GM12865 (cell line): ENCODE results near the gene CST4.

Source experiments
- DNase-seq: peaks from one replicate; pipeline ENCODE4 v3.0.0; 2010; ENCODE audit warnings: low read depth
- H3K4me3 ChIP-seq: 2 replicates; pipeline ENCODE4 v1.5.1; 2011; ENCODE audit warnings: mild to moderate bottlenecking, low read depth, low read length, control low read depth
- TF ChIP-seq, protein P1 (sequence below): IDR thresholded peaks from 2 replicates; pipeline ENCODE4 v1.5.1; 2011; ENCODE audit warnings: low read length, control low read depth, low read depth, inconsistent platforms; ENCODE audit not compliant: insufficient read depth; ENCODE audit errors: missing control alignments

The CST4 gene

DNA sequence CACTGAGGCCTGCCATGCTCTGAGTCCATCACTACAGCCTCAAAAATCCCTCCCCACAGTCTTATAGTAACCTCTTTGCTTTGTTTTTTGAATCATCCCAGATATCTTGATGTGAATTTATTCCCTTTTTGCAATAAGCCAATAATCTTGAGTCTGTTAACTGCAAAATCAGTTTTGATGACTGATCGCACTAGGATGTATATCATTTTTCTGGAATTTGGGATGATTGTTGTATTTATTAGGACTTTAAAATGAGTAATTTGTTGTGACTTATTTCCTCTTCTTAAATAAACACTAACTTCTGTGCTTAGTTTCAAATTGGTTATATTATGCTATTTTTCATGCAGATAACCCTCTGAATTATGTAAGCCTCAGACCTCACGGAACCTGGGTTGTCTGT, 5.6 kb downstream of the CST4 start:
- H3K4me3 ChIP-seq: no peak overlapping the region
- TF ChIP-seq, protein P1, sequence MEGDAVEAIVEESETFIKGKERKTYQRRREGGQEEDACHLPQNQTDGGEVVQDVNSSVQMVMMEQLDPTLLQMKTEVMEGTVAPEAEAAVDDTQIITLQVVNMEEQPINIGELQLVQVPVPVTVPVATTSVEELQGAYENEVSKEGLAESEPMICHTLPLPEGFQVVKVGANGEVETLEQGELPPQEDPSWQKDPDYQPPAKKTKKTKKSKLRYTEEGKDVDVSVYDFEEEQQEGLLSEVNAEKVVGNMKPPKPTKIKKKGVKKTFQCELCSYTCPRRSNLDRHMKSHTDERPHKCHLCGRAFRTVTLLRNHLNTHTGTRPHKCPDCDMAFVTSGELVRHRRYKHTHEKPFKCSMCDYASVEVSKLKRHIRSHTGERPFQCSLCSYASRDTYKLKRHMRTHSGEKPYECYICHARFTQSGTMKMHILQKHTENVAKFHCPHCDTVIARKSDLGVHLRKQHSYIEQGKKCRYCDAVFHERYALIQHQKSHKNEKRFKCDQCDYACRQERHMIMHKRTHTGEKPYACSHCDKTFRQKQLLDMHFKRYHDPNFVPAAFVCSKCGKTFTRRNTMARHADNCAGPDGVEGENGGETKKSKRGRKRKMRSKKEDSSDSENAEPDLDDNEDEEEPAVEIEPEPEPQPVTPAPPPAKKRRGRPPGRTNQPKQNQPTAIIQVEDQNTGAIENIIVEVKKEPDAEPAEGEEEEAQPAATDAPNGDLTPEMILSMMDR: no peak

DNA sequence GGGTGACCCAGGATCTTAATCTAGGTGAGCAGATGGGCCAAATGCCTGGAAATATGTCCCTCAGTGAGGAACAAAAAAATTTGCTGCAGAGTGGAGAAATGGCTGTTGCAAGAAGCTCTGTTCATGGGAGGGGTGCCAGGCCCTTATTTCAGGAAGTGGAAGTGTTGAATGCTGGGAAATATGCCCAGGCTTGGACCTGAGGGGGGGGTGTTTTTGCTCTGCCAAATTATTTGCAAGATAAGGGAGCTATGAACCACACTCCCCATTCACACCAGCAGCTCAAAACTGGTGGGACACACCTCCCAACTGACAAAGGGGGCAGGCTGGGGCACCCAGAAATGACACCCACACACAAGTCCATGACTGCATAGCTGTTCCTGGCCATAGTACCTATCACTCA, 8.7 kb downstream of the CST4 start:
- TF ChIP-seq, protein P1: no peak
- DNase-seq: no peak
- H3K4me3 ChIP-seq: no peak overlapping the region

More for the DNA sequence above, 5.6 kb downstream of the CST4 start:
- DNase-seq: no peak

- no peak for DNase-seq
- TF ChIP-seq, protein P1: no peak
- no peak overlapping the region for H3K4me3 ChIP-seq
These were observed 9.4 kb downstream of the CST4 start for GRCh38 chr20:23679133-23680092.

DNA sequence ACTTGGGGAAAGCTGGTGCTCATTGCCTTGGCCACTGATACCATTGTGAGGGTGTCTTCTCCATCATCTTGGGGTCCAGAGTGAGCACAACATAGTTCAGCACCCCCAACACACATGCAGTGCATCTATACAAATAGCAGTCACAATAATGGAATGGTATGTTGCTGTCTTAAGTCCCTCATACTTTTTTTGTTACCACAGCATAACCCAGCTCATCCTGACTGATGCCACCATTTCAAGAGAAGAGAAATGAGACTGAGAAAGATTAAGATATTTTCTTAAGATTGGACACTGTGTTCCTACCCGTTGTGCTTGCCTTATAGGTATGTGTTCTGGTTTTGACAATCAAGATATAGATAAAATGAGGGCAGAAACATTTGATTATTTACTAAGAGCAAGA, 15.6 kb downstream of the CST4 start:
- no peak for DNase-seq
- TF ChIP-seq, protein P1: no peak
- no peak overlapping the region for H3K4me3 ChIP-seq

GRCh38 chr20:23672158-23672557, 16.7 kb downstream of the CST4 start:
- H3K4me3 ChIP-seq: no peak overlapping the region
- TF ChIP-seq, protein P1: no peak
- DNase-seq: no peak

GRCh38 chr20:23671479-23671878, 17.4 kb downstream of the CST4 start:
- no peak for DNase-seq
- H3K4me3 ChIP-seq: no peak overlapping the region
- TF ChIP-seq, protein P1: no peak

- TF ChIP-seq, protein P1: no peak
- H3K4me3 ChIP-seq: no peak overlapping the region
- DNase-seq: no peak
These were observed 18.5 kb downstream of the CST4 start for GRCh38 chr20:23670361-23670760.
